PFSK-1 (cell line): Measurements from ENCODE around the gene DDX39A.

ENCODE experiments used
- FOXP2 ChIP-seq: optimal IDR thresholded peaks from 2 replicates; pipeline ENCODE3; 2011; ENCODE audit warnings: borderline replicate concordance, control low read depth, inconsistent platforms; ENCODE audit not compliant: insufficient read depth; ENCODE audit errors: extremely low read length, extremely low read depth
- POLR2AphosphoS5 ChIP-seq: IDR thresholded peaks from 2 replicates; pipeline ENCODE4 v1.6.1; 2012; ENCODE audit warnings: low read depth, mild to moderate bottlenecking, control low read depth, low read length, moderate library complexity
- REST ChIP-seq, 2 experiments: IDR thresholded peaks; 2 replicates each; pipeline versions ENCODE4 v1.6.1 to v1.8.0; 2011 to 2012; ENCODE audit warnings: low read depth in 2 of 2, low read length in 2 of 2, control low read depth in 1 of 2, inconsistent platforms in 1 of 2, mild to moderate bottlenecking in 1 of 2, moderate library complexity in 1 of 2; ENCODE audit not compliant: insufficient read depth in 1 of 2
- SIN3A ChIP-seq: IDR thresholded peaks from 2 replicates; pipeline ENCODE4 v1.6.1; 2012; ENCODE audit warnings: mild to moderate bottlenecking, low read length, moderate library complexity, borderline replicate concordance; ENCODE audit not compliant: insufficient read depth
- TAF1 ChIP-seq: IDR thresholded peaks from 2 replicates; pipeline ENCODE4 v1.6.1; 2012; ENCODE audit warnings: low read length, control low read depth, borderline replicate concordance; ENCODE audit not compliant: insufficient read depth

- no peak for TF ChIP-seq TAF1
- no peak for TF ChIP-seq POLR2AphosphoS5
- TF ChIP-seq SIN3A, result no peak; the same call in 1 of the 2 replicates
- TF ChIP-seq REST (IDR thresholded peaks at IDR 0.05; ENCODE audit: insufficient read depth in 1 of 2, low read depth in 2 of 2, low read length in 2 of 2), result no peak
- TF ChIP-seq FOXP2, result no peak
Measured at GRCh38 chr19:14363183-14364097, 55.7 kb downstream of the DDX39A start.
